ENCODE data around the gene HCN2.
"Not testable (repeated sequence)": the region's sequence is repeated elsewhere in the genome, so short reads cannot be mapped to it uniquely, and the experiment has no call there.

Gene HCN2

GRCh38 chr19:623175-623916, 33.7 kb downstream of the HCN2 start:
- DNase-seq (ENCODE audit: low read depth) = no peak
- no peak for TF ChIP-seq CTCF (conservative IDR thresholded peaks at IDR 0.05; ENCODE audit: control insufficient read depth, insufficient read depth, low read depth, low read length)
- H3K4me3 ChIP-seq (ENCODE audit: control insufficient read depth, low read depth, low read length) = no peak overlapping the region

- peak; percentile 86 for DNase-seq (ENCODE audit: low read depth)
- TF ChIP-seq CTCF (conservative IDR thresholded peaks at IDR 0.05; ENCODE audit: control insufficient read depth, insufficient read depth, low read depth, low read length) = no peak
- H3K4me3 ChIP-seq (ENCODE audit: control insufficient read depth, low read depth, low read length) = no peak overlapping the region
These were observed 34.3 kb downstream of the HCN2 start for GRCh38 chr19:623974-624373.

- no peak for DNase-seq (ENCODE audit: low read depth)
- no peak for TF ChIP-seq CTCF (conservative IDR thresholded peaks at IDR 0.05; ENCODE audit: control insufficient read depth, insufficient read depth, low read depth, low read length)
- no peak overlapping the region for H3K4me3 ChIP-seq (ENCODE audit: control insufficient read depth, low read depth, low read length)
These were observed 34.9 kb downstream of the HCN2 start for GRCh38 chr19:624433-625109.

GRCh38 chr19:625257-625656, 35.6 kb downstream of the HCN2 start:
- H3K4me3 ChIP-seq (ENCODE audit: control insufficient read depth, low read depth, low read length) = no peak overlapping the region
- no peak for DNase-seq (ENCODE audit: low read depth)
- TF ChIP-seq CTCF (conservative IDR thresholded peaks at IDR 0.05; ENCODE audit: control insufficient read depth, insufficient read depth, low read depth, low read length) = no peak

- H3K4me3 ChIP-seq (ENCODE audit: control insufficient read depth, low read depth, low read length); DNase-seq (ENCODE audit: low read depth): not testable (repeated sequence)
These were observed 36.9 kb downstream of the HCN2 start for GRCh38 chr19:626566-626965.

- no peak overlapping the region for H3K4me3 ChIP-seq (ENCODE audit: control insufficient read depth, low read depth, low read length)
- peak; percentile 30 for TF ChIP-seq CTCF (conservative IDR thresholded peaks at IDR 0.05; ENCODE audit: control insufficient read depth, insufficient read depth, low read depth, low read length)
- no peak for DNase-seq (ENCODE audit: low read depth)
These were observed 38.5 kb downstream of the HCN2 start for GRCh38 chr19:628168-628567.

GRCh38 chr19:629515-629914, 39.8 kb downstream of the HCN2 start:
- H3K4me3 ChIP-seq (ENCODE audit: control insufficient read depth, low read depth, low read length); DNase-seq (ENCODE audit: low read depth): not testable (repeated sequence)
